Astrocyte (in vitro differentiated cells and primary cell): ENCODE data around the gene PANX3. TPM values are rescaled to one million over a fixed set of nuclear protein-coding genes. Genes with fewer than 3 reads are reported as not detected.
"Not testable (repeated sequence)": the region's sequence is repeated elsewhere in the genome, so short reads cannot be mapped to it uniquely, and the experiment has no call there.

ENCODE experiments used
- DNase-seq: peaks from one replicate; pipeline ENCODE4 v3.0.0-alpha.2; 2010; ENCODE audit warnings: low read depth
- FAIRE-seq: peaks from 2 replicates; lab custom pipeline; 2011; peaks lifted over from hg19 to GRCh38; lab: Jason Lieb, UNC
- H2AFZ ChIP-seq: 2 replicates; pipeline ENCODE4 v1.6.0; 2012; ENCODE audit warnings: low read depth, low read length, inconsistent platforms
- H3K27ac ChIP-seq: 2 replicates; pipeline ENCODE4 v1.5.1; 2011; ENCODE audit warnings: low read depth, low read length, inconsistent platforms
- H3K27me3 ChIP-seq: 2 replicates; pipeline ENCODE4 v1.6.0; 2011; ENCODE audit warnings: low read length, inconsistent platforms; ENCODE audit not compliant: insufficient read depth
- H3K36me3 ChIP-seq: 2 replicates; pipeline ENCODE4 v1.5.1; 2011; ENCODE audit warnings: low read length, inconsistent platforms; ENCODE audit not compliant: insufficient read depth
- H3K4me1 ChIP-seq: 2 replicates; pipeline ENCODE4 v1.5.1; 2011; ENCODE audit warnings: low read length, inconsistent platforms; ENCODE audit not compliant: insufficient read depth
- H3K4me2 ChIP-seq: 2 replicates; pipeline ENCODE4 v1.6.0; 2012; ENCODE audit warnings: low read length, inconsistent platforms
- H3K4me3 ChIP-seq: 2 replicates; pipeline ENCODE4 v1.5.1; 2011; ENCODE audit warnings: low read depth, mild to moderate bottlenecking, low read length, inconsistent platforms; ENCODE audit not compliant: insufficient read depth
- H3K79me2 ChIP-seq: 2 replicates; pipeline ENCODE4 v1.6.0; 2012; ENCODE audit warnings: mild to moderate bottlenecking, low read length, inconsistent platforms; ENCODE audit not compliant: insufficient read depth
- H3K9ac ChIP-seq: 2 replicates; pipeline ENCODE4 v1.6.0; 2012; ENCODE audit warnings: mild to moderate bottlenecking, low read length, inconsistent platforms
- H3K9me3 ChIP-seq: 2 replicates; pipeline ENCODE4 v1.5.1; 2012; ENCODE audit warnings: low read depth, mild to moderate bottlenecking, low read length, inconsistent platforms; ENCODE audit not compliant: insufficient read depth
- H4K20me1 ChIP-seq: 2 replicates; pipeline ENCODE4 v1.6.0; 2012; ENCODE audit warnings: low read length, inconsistent platforms; ENCODE audit not compliant: insufficient read depth
- H3K27ac Mint-ChIP-seq: one replicate; pipeline ENCODE4 v1.8.0; 2021; ENCODE audit warnings: mild to moderate bottlenecking, mixed read lengths; ENCODE audit not compliant: unreplicated experiment
- H3K27me3 Mint-ChIP-seq: one replicate; pipeline ENCODE4 v1.8.0; 2021; ENCODE audit warnings: low read depth, mixed read lengths; ENCODE audit not compliant: unreplicated experiment
- H3K36me3 Mint-ChIP-seq: one replicate; pipeline ENCODE4 v1.8.0; 2021; ENCODE audit warnings: low read depth, mixed read lengths; ENCODE audit not compliant: unreplicated experiment
- H3K4me1 Mint-ChIP-seq: one replicate; pipeline ENCODE4 v1.8.0; 2021; ENCODE audit warnings: low read depth, mixed read lengths; ENCODE audit not compliant: unreplicated experiment
- H3K4me3 Mint-ChIP-seq: one replicate; pipeline ENCODE4 v1.8.0; 2021; ENCODE audit warnings: mild to moderate bottlenecking, moderate library complexity, mixed read lengths; ENCODE audit not compliant: unreplicated experiment
- H3K9me3 Mint-ChIP-seq: one replicate; pipeline ENCODE4 v1.8.0; 2021; ENCODE audit warnings: mild to moderate bottlenecking, mixed read lengths; ENCODE audit not compliant: unreplicated experiment
- CTCF ChIP-seq: IDR thresholded peaks from 2 replicates; pipeline ENCODE4 v1.5.1; 2011; ENCODE audit warnings: low read depth, mild to moderate bottlenecking, inconsistent platforms, low read length, moderate library complexity; ENCODE audit not compliant: insufficient read depth
- EZH2 ChIP-seq: IDR thresholded peaks from 2 replicates; pipeline ENCODE4 v1.6.1; 2012; ENCODE audit warnings: mild to moderate bottlenecking, low read length, inconsistent platforms; ENCODE audit not compliant: insufficient read depth
- total RNA-seq: library from RNA; stranded (reverse); gene quantifications from 2 replicates; pipeline ENCODE4 v1.2.1, GENCODE V29; 2021

The PANX3 gene
- total RNA-seq, 1 donor from 2014 or later, result not detected

DNA sequence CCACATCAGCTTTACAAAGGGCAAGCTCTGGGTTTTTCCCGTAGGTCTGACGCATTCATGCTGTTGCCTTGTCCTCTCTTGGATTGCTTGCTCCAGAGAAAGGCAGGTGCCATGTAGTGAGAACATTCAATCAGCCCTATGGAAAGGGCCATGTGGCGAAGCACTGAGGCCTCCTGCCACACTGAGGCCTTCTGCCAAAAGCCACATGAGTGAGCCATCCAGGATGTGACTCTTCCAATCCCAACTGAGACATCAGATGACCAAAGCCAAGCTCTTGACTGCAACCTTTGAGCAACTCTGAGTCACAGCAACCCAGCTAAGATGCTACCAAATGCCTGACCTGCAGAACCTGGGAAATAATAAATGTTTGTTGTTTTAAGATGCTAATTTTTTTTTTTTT is 9.0 kb upstream of the PANX3 start:
- no peak for TF ChIP-seq EZH2
- TF ChIP-seq CTCF, result no peak
- no peaks in the 10 kb centered on the region for H3K36me3 Mint-ChIP-seq

GRCh38 chr11:124602723-124603122 is 8.5 kb upstream of the PANX3 start:
- not testable (repeated sequence) for H3K4me3 ChIP-seq, H3K27me3 Mint-ChIP-seq, H3K79me2 ChIP-seq, H3K27me3 ChIP-seq, H3K9ac ChIP-seq, H2AFZ ChIP-seq, H3K36me3 Mint-ChIP-seq, H3K27ac Mint-ChIP-seq, H3K27ac ChIP-seq, H3K4me2 ChIP-seq, H3K36me3 ChIP-seq, H3K4me3 Mint-ChIP-seq, H3K9me3 ChIP-seq, H3K4me1 ChIP-seq, H4K20me1 ChIP-seq, H3K9me3 Mint-ChIP-seq, DNase-seq, H3K4me1 Mint-ChIP-seq, FAIRE-seq

More for the DNA sequence above, 9.0 kb upstream of the PANX3 start:
- H3K4me3 Mint-ChIP-seq, result no peak overlapping the region
- Histone ChIP-seq H3K9me3 (no peaks in the 10 kb centered on the region), H3K79me2 (no peaks in the 10 kb centered on the region), H3K4me1 (no peaks in the 10 kb centered on the region), H3K4me2 (no peak overlapping the region), H2AFZ (no peak overlapping the region), H3K27me3 (peaks cover 4% of the 10 kb centered on the region), H4K20me1 (no peaks in the 10 kb centered on the region), H3K36me3 (no peaks in the 10 kb centered on the region), H3K4me3 (no peak overlapping the region), H3K27ac (no peak overlapping the region), H3K9ac (no peak overlapping the region)
- H3K27ac Mint-ChIP-seq, result no peak overlapping the region
- no peak for FAIRE-seq
- no peaks in the 10 kb centered on the region for H3K27me3 Mint-ChIP-seq
- DNase-seq, result peak; percentile 39
- no peaks in the 10 kb centered on the region for H3K9me3 Mint-ChIP-seq
- no peaks in the 10 kb centered on the region for H3K4me1 Mint-ChIP-seq

GRCh38 chr11:124605719-124606118 is 5.5 kb upstream of the PANX3 start:
- no peak for FAIRE-seq
- H3K4me1 Mint-ChIP-seq, result peaks cover 4% of the 10 kb centered on the region
- Histone ChIP-seq H4K20me1 (no peaks in the 10 kb centered on the region), H3K4me2 (no peak overlapping the region), H3K9ac (no peak overlapping the region), H3K27ac (no peak overlapping the region), H2AFZ (no peak overlapping the region), H3K79me2 (no peaks in the 10 kb centered on the region), H3K4me3 (no peak overlapping the region), H3K9me3 (no peaks in the 10 kb centered on the region), H3K4me1 (no peaks in the 10 kb centered on the region), H3K27me3 (no peaks in the 10 kb centered on the region), H3K36me3 (no peaks in the 10 kb centered on the region)
- no peak overlapping the region for H3K27ac Mint-ChIP-seq
- no peaks in the 10 kb centered on the region for H3K9me3 Mint-ChIP-seq
- H3K27me3 Mint-ChIP-seq, result no peaks in the 10 kb centered on the region
- no peak for DNase-seq
- TF ChIP-seq EZH2, result no peak
- no peak for TF ChIP-seq CTCF
- H3K4me3 Mint-ChIP-seq, result no peak overlapping the region
- H3K36me3 Mint-ChIP-seq, result no peaks in the 10 kb centered on the region
